ENCODE data around the gene ALDH16A1. TPM values are rescaled to one million over a fixed set of nuclear protein-coding genes. Genes with fewer than 3 reads are reported as not detected.

Gene ALDH16A1
- total and polyA plus RNA-seq, 7 donors: 3.6 to 12.9 (median 7.4) TPM

- DNase-seq: no peak
- no peak overlapping the region for H3K27ac ChIP-seq
- H3K9me3 ChIP-seq: no peaks in the 10 kb centered on the region
- H3K36me3 ChIP-seq (ENCODE audit: insufficient read depth in 1 of 2, low read depth in 1 of 2): peaks cover 0 to 35% of the 10 kb centered on the region in 2 donors
- WGBS, 3 donors: 90 to 94% (median 91%) methylated on average over 6 of the region's 6 CpGs
- no peak overlapping the region for H3K4me3 ChIP-seq
- peaks cover 14% of the 10 kb centered on the region for H3K4me1 ChIP-seq
- intact Hi-C loops (cut with DNase I): no loop called here
- no peak for TF ChIP-seq CTCF (IDR thresholded peaks at IDR 0.05)
- no peaks in the 10 kb centered on the region for H3K27me3 ChIP-seq (ENCODE audit: insufficient read depth in 3 of 3, low read length in 2 of 3)
- ATAC-seq: no peak
Measured at GRCh38 chr19:49448432-49448786, 4.6 kb upstream of the ALDH16A1 start.

- ATAC-seq: no peak
- peaks cover 0 to 35% of the 10 kb centered on the region in 2 donors for H3K36me3 ChIP-seq (ENCODE audit: insufficient read depth in 1 of 2, low read depth in 1 of 2)
- H3K27ac ChIP-seq: peak overlapping the region; percentile 36
- H3K4me1 ChIP-seq: peaks cover 18% of the 10 kb centered on the region
- 80 to 83% (median 82%) methylated on average over 7 of the region's 7 CpGs for WGBS, 3 donors
- peak overlapping the region; percentile 93 for H3K4me3 ChIP-seq
- H3K9me3 ChIP-seq: no peaks in the 10 kb centered on the region
- no peak for DNase-seq
- intact Hi-C loops (cut with DNase I): loop anchor here in 1 of 2 donors (5.0 kb wide), 1 partner anchor 192 kb away; the partner anchor contains the start of genes RRAS and SCAF1
- no peak for TF ChIP-seq CTCF (IDR thresholded peaks at IDR 0.05)
- no peaks in the 10 kb centered on the region for H3K27me3 ChIP-seq (ENCODE audit: insufficient read depth in 3 of 3, low read length in 2 of 3)
Measured at GRCh38 chr19:49450405-49450804, 2.6 kb upstream of the ALDH16A1 start.

- intact Hi-C loops (cut with DNase I): loop anchor here in 1 of 2 donors (5.0 kb wide), 1 partner anchor 191 kb away; the partner anchor contains the start of genes RRAS and SCAF1
- ATAC-seq (peak; percentile 83 to 87 (median 85)), DNase-seq (peak; percentile 97 to 98)
- H3K4me1 ChIP-seq: peaks cover 18% of the 10 kb centered on the region
- 1% methylated on average over 42 of the region's 42 CpGs for WGBS, 3 donors
- H3K4me3 ChIP-seq: peak within 1 kb of the TSS; percentile 93
- peak within 1 kb of the TSS; percentile 94 for H3K27ac ChIP-seq
- H3K27me3 ChIP-seq (ENCODE audit: insufficient read depth in 3 of 3, low read length in 2 of 3): no peaks in the 10 kb centered on the region
- peaks cover 0 to 29% of the 10 kb centered on the region in 2 donors for H3K36me3 ChIP-seq (ENCODE audit: insufficient read depth in 1 of 2, low read depth in 1 of 2)
- no peaks in the 10 kb centered on the region for H3K9me3 ChIP-seq
- TF ChIP-seq CTCF (IDR thresholded peaks at IDR 0.05): no peak
Measured at GRCh38 chr19:49451430-49452181, 1.4 kb upstream of the ALDH16A1 start, which contains the start of gene PIH1D1. Gene PIH1D1 (minus strand): TSS chr19:49451814. CDS start chr19:49451574, 240 bp downstream.

GRCh38 chr19:49453757-49454240 lies 774 bp downstream of the ALDH16A1 start:
- intact Hi-C loops (cut with DNase I): loop anchor here in 1 of 2 donors (5.0 kb wide), 1 partner anchor 189 kb away; the partner anchor contains the start of genes RRAS and SCAF1
- Histone ChIP-seq H3K27me3 (ENCODE audit: insufficient read depth in 3 of 3, low read length in 2 of 3) (no peaks in the 10 kb centered on the region), H3K4me1 (peaks cover 11% of the 10 kb centered on the region), H3K36me3 (ENCODE audit: insufficient read depth in 1 of 2, low read depth in 1 of 2) (peaks cover 0 to 12% of the 10 kb centered on the region in 2 donors), H3K4me3 (peak overlapping the region; percentile 93), H3K27ac (peak overlapping the region; percentile 94), H3K9me3 (no peaks in the 10 kb centered on the region)
- ATAC-seq: no peak
- TF ChIP-seq CTCF (IDR thresholded peaks at IDR 0.05): no peak
- 37 to 42% (median 40%) methylated on average over 10 of the region's 10 CpGs for WGBS, 3 donors
- no peak for DNase-seq
